ENCODE results near the gene CDH1. TPM values are rescaled to one million over a fixed set of nuclear protein-coding genes. Genes with fewer than 3 reads are reported as not detected.
A peak's percentile ranks its signal among the peaks of the same experiment; 100 is the strongest.
"Not testable (repeated sequence)": the region's sequence is repeated elsewhere in the genome, so short reads cannot be mapped to it uniquely, and the experiment has no call there.

CDH1 gene
- total RNA-seq, 2 donors from 2014 or later, result 118 to 123 TPM

GRCh38 chr16:68786685-68787418 is 49.8 kb downstream of the CDH1 start:
- Histone ChIP-seq H3K4me1 (ENCODE audit: control insufficient read depth, insufficient read depth, low read length) (peaks cover 5% of the 10 kb centered on the region), H3K27ac (ENCODE audit: low read depth, low read length) (no peak overlapping the region), H3K9ac (ENCODE audit: extremely low read depth, low read length, poor library complexity, severe bottlenecking) (no peak overlapping the region), H3K4me3 (ENCODE audit: low read length) (no peak overlapping the region), H3K27me3 (ENCODE audit: control insufficient read depth, insufficient read depth, low read length, poor library complexity, severe bottlenecking) (no peaks in the 10 kb centered on the region), H3K9me3 (ENCODE audit: control insufficient read depth, low read length) (no peaks in the 10 kb centered on the region), H3K36me3 (ENCODE audit: control insufficient read depth, insufficient read depth, low read length) (no peaks in the 10 kb centered on the region)
- no peak for DNase-seq
- H3K27ac Mint-ChIP-seq, result no peak overlapping the region
- H3K4me3 Mint-ChIP-seq, result no peak overlapping the region
- no peak for TF ChIP-seq CTCF (conservative IDR thresholded peaks at IDR 0.05)
- H3K36me3 Mint-ChIP-seq (ENCODE audit: low read depth), result peaks cover 18% of the 10 kb centered on the region
- 79 to 80% methylated on average over 5 to 7 of the region's 7 CpGs for WGBS, 2 experiments (ENCODE audit: insufficient coverage in 1 of 2, insufficient read length in 1 of 2)
- H3K4me1 Mint-ChIP-seq, result peaks cover 16% of the 10 kb centered on the region
- no peaks in the 10 kb centered on the region for H3K9me3 Mint-ChIP-seq
- no peaks in the 10 kb centered on the region for H3K27me3 Mint-ChIP-seq (ENCODE audit: insufficient read depth)

- H3K4me3 Mint-ChIP-seq, H3K27ac Mint-ChIP-seq: not testable (repeated sequence)
- peaks cover 16% of the 10 kb centered on the region for H3K4me1 Mint-ChIP-seq
Measured at GRCh38 chr16:68787419-68787807, 50.3 kb downstream of the CDH1 start.

GRCh38 chr16:68790130-68790761 is 53.2 kb downstream of the CDH1 start:
- H3K27me3 ChIP-seq (ENCODE audit: control insufficient read depth, insufficient read depth, low read length, poor library complexity, severe bottlenecking), result no peaks in the 10 kb centered on the region
- no peaks in the 10 kb centered on the region for H3K9me3 Mint-ChIP-seq
- peak overlapping the region; percentile 82 for H3K27ac Mint-ChIP-seq
- H3K4me3 ChIP-seq (ENCODE audit: low read length), result no peak overlapping the region
- no peaks in the 10 kb centered on the region for H3K27me3 Mint-ChIP-seq (ENCODE audit: insufficient read depth)
- no peaks in the 10 kb centered on the region for H3K9me3 ChIP-seq (ENCODE audit: control insufficient read depth, low read length)
- H3K4me3 Mint-ChIP-seq, result no peak overlapping the region
- H3K27ac ChIP-seq (ENCODE audit: low read depth, low read length), result peak overlapping the region; percentile 3
- TF ChIP-seq CTCF (conservative IDR thresholded peaks at IDR 0.05), result no peak
- peaks cover 14% of the 10 kb centered on the region for H3K36me3 Mint-ChIP-seq (ENCODE audit: low read depth)
- H3K36me3 ChIP-seq (ENCODE audit: control insufficient read depth, insufficient read depth, low read length), result no peaks in the 10 kb centered on the region
- DNase-seq, result peak; percentile 67
- peaks cover 5% of the 10 kb centered on the region for H3K4me1 ChIP-seq (ENCODE audit: control insufficient read depth, insufficient read depth, low read length)
- H3K9ac ChIP-seq (ENCODE audit: extremely low read depth, low read length, poor library complexity, severe bottlenecking), result no peak overlapping the region
- peaks cover 19% of the 10 kb centered on the region for H3K4me1 Mint-ChIP-seq
- WGBS, 2 experiments (ENCODE audit: insufficient coverage in 1 of 2, insufficient read length in 1 of 2), result 53 to 60% methylated on average over 6 to 9 of the region's 9 CpGs

More at GRCh38 chr16:68787419-68787807, 50.3 kb downstream of the CDH1 start:
- DNase-seq; H3K27me3 Mint-ChIP-seq (ENCODE audit: insufficient read depth); H3K9ac ChIP-seq (ENCODE audit: extremely low read depth, low read length, poor library complexity, severe bottlenecking); H3K27ac ChIP-seq (ENCODE audit: low read depth, low read length); H3K4me3 ChIP-seq (ENCODE audit: low read length); H3K27me3 ChIP-seq (ENCODE audit: control insufficient read depth, insufficient read depth, low read length, poor library complexity, severe bottlenecking); H3K9me3 Mint-ChIP-seq; H3K4me1 ChIP-seq (ENCODE audit: control insufficient read depth, insufficient read depth, low read length); H3K9me3 ChIP-seq (ENCODE audit: control insufficient read depth, low read length); H3K36me3 ChIP-seq (ENCODE audit: control insufficient read depth, insufficient read depth, low read length): not testable (repeated sequence)
- WGBS, 2 experiments (ENCODE audit: insufficient coverage in 1 of 2, insufficient read length in 1 of 2), result 86% methylated on average over 1 of the region's 1 CpG; no CpG with 5 or more reads in 1 of the 2 experiments
- peaks cover 18% of the 10 kb centered on the region for H3K36me3 Mint-ChIP-seq (ENCODE audit: low read depth)

Measured in endodermal cell (in vitro differentiated cells).